Stimulated activated CD4-positive, alpha-beta T cell treated with anti-CD3 and anti-CD28 coated beads, Interleukin-1b, Interleukin-23, amount 100 ng/mL, for 4 hours (primary cell): ENCODE measurements around the gene ZNF839.
"Not testable (repeated sequence)": the region's sequence is repeated elsewhere in the genome, so short reads cannot be mapped to it uniquely, and the experiment has no call there.

ENCODE experiments used
- DNase-seq, 2 donors: peaks; one replicate each; pipeline ENCODE4 v3.0.0-alpha.2; 2020; ENCODE audit warnings: low read depth in 2 of 2

The ZNF839 gene

GRCh38 chr14:102319351-102320032 lies at the start of gene ZNF839:
TSS of gene ZNF839 (plus strand) at chr14:102319746. CDS start at chr14:102319766, 20 bp downstream.
- peak; percentile 94 to 96 for DNase-seq

- DNase-seq, result no peak
These were observed 47.2 kb upstream of the ZNF839 start for GRCh38 chr14:102272392-102272791.

GRCh38 chr14:102275866-102276265 lies 43.7 kb upstream of the ZNF839 start:
- no peak for DNase-seq

GRCh38 chr14:102277874-102278630 lies 41.5 kb upstream of the ZNF839 start:
- DNase-seq, result no peak

- no peak for DNase-seq
These were observed 41.0 kb upstream of the ZNF839 start for GRCh38 chr14:102278631-102278935.

- no peak for DNase-seq
These were observed 40.3 kb upstream of the ZNF839 start for GRCh38 chr14:102279282-102279681.

- DNase-seq, result no peak
These were observed 39.7 kb upstream of the ZNF839 start for GRCh38 chr14:102279688-102280348.

- no peak for DNase-seq
These were observed 39.1 kb upstream of the ZNF839 start for GRCh38 chr14:102280376-102280962.

- no peak for DNase-seq
These were observed 36.6 kb upstream of the ZNF839 start for GRCh38 chr14:102282751-102283465.

GRCh38 chr14:102283631-102284129 lies 35.9 kb upstream of the ZNF839 start:
- DNase-seq, result no peak

GRCh38 chr14:102285106-102285505 lies 34.4 kb upstream of the ZNF839 start:
- DNase-seq, result no peak

- no peak for DNase-seq
These were observed 31.4 kb upstream of the ZNF839 start for GRCh38 chr14:102288139-102288538.

- DNase-seq, result no peak
These were observed 27.1 kb upstream of the ZNF839 start for GRCh38 chr14:102292441-102292840.

GRCh38 chr14:102293781-102294180 lies 25.8 kb upstream of the ZNF839 start:
- no peak for DNase-seq

- no peak for DNase-seq
These were observed 24.3 kb upstream of the ZNF839 start for GRCh38 chr14:102295270-102295669.

GRCh38 chr14:102297436-102298170 lies 21.9 kb upstream of the ZNF839 start:
- DNase-seq, result no peak

GRCh38 chr14:102298303-102299070 lies 21.1 kb upstream of the ZNF839 start:
- not testable (repeated sequence) for DNase-seq

- no peak for DNase-seq
These were observed 15.9 kb upstream of the ZNF839 start for GRCh38 chr14:102303664-102304063.

GRCh38 chr14:102304611-102305506 lies 14.7 kb upstream of the ZNF839 start, which contains the start of gene MOK:
TSS of gene MOK (minus strand) at chr14:102305164. CDS start at chr14:102304968, 196 bp downstream.
- peak; percentile 93 to 96 for DNase-seq
